ENCODE measurements around the gene NCKAP5.

NCKAP5 gene

GRCh38 chr2:133378928-133379549, 189.2 kb downstream of the NCKAP5 start:
- no peak for DNase-seq (ENCODE audit: low read depth)

DNA sequence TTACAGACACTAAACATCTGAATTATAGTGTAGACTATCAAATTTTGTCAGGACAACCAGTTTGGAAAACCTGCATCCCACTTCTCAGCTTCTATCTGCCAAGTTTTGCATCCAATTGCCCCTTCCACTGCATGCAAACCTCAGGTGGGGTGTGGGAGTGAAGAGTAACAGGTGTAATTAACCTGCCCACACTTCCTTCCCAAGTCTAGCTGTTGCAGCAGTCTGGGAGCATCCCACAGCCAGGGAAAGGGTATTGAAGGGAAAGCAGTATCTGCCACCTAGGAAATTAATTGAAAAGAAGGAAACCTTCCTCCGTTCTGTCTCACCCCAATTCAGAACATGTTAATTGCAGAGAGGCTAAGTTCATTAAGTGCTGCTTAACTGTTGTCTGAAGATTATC, 189.9 kb downstream of the NCKAP5 start:
- no peak for DNase-seq (ENCODE audit: low read depth)

DNA sequence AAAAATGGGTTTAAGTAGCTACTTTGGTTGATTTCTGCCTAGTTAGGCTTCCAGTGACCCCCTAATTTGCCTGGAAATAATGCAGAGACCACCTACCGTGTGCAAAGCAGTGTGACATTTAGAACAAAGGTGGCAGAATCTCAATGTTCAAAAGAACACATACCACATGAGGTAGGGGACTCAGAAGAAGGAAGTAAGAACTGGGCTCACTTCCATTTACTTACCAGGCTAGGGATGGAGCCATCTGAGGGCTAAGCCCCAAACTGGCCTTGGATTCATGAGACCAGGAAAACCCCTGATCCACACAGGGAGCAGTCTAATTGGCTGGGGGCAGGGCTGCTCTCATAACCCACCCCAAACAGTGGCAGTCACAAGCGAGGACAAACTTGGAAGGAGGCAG, 190.7 kb downstream of the NCKAP5 start:
- no peak for DNase-seq (ENCODE audit: low read depth)

GRCh38 chr2:133377021-133377481, 191.2 kb downstream of the NCKAP5 start:
- no peak for DNase-seq (ENCODE audit: low read depth)

DNA sequence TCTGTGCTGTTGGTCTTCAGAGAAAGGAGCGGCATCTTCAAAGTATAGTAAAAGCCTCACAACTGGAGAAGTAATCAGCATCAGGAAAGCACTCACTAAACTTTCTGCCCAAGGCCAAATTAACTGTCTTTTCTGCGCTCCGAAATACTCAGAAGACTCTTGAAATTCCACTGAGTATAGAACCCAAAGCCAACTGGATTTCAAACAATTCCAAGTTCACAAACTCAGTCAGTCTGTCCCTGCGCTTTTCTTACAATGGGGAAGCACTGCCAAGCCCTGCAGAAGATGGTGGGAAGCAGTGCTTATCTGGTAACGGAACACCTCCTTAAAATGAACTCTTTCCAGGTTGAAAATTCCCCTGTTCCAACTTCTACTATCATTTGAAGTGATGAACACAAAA, 193.5 kb downstream of the NCKAP5 start:
- no peak for DNase-seq (ENCODE audit: low read depth)

DNA sequence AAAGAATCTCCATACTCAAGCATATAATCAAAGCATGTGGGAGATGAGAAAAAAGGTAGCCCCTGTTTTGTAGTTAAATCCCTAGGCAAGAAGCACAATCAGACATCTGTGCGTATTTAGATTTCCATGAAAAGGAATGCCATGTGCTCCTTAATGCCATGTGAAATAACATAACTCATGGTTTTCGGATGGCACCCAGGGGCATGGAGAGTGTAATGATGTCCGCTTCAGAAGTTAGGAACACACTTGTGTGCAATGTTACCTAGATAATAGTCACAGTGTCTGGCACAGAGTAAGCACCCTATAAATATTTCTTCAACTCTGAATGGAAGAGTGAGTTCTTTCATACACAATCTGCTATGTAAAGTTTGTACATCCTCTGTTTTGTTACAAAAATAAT, 197.0 kb downstream of the NCKAP5 start:
- DNase-seq (ENCODE audit: low read depth), result no peak

- no peak for DNase-seq (ENCODE audit: low read depth)
Measured at GRCh38 chr2:133369901-133370658, 198.2 kb downstream of the NCKAP5 start.

DNA sequence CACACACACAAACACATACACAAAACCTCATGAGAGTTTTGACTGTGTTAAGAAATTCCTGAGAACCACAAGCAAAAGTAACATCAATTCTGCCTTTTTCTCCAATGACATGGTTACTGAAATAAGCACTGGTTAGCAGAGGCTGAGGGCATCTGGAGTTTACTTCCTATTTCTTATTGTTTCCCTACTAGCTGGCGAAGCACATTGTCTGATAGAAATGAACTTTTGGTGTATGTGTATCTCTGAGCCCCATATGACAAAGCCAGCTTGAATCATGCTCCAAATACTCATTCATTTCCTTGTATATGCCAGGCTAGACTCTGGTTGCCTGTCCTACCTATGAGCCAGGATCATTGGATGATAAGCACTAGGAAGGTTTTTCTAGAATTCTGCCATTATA, 203.1 kb downstream of the NCKAP5 start:
- DNase-seq (ENCODE audit: low read depth), result no peak

DNA sequence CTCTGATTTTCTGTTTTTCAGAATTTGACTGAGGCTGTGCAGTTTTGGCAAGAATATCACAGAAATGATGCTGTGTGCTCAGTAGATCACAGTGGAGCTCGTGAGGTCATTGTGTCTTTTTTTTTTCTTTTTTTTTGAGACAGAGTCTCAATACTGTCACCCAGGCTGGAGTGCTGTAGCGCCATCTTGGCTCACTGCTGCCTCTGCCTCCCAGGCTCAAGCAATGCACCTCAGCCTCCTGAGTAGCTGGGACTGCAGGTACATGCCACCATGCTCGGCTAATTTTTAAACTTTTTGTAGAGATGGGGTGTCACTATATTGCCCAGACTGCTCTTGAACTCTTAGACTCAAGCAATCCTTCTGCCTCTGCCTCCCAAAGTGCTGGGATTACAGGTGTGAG, 203.6 kb downstream of the NCKAP5 start:
- DNase-seq (ENCODE audit: low read depth), result no peak

DNA sequence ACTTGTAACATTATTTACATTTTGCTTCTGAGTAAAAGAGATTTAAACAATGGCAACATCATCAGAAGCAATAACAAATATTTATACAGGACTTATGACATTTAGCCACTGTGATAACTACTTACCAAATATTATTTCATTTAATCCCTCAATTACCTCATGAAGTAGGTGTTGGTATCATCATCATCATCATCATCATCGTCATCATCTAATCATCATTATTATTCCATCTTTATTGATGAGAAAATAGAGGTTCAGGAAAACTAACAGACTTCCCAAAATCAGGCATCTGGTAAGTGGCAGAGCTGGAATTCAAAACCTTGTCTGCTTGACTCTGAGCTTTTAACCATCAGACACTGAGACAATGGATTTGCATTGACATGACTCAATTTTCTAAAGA, 204.4 kb downstream of the NCKAP5 start:
- DNase-seq (ENCODE audit: low read depth), result no peak

DNA sequence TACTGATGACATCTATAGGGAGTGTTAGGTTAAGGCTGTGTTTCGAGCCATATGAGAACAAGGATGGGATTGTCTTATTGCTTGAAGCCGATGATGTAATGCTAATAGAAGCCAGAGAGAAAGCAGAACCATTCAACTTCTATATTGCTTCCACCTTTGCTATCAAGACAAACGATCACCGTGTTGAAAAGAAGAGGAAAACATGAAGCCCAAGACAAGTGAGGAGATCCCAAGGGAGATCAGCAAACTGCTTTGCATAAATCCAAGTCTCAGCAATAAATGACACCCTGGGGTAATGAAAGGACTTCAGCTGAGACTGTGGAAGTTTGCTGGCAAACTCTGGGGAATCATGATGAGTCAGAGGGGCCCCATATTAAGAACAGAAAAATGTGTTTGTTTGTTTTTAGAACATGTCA, 206.2 kb downstream of the NCKAP5 start:
- no peak for DNase-seq (ENCODE audit: low read depth)

- DNase-seq (ENCODE audit: low read depth), result no peak
Measured at GRCh38 chr2:133360882-133361281, 207.4 kb downstream of the NCKAP5 start.

DNA sequence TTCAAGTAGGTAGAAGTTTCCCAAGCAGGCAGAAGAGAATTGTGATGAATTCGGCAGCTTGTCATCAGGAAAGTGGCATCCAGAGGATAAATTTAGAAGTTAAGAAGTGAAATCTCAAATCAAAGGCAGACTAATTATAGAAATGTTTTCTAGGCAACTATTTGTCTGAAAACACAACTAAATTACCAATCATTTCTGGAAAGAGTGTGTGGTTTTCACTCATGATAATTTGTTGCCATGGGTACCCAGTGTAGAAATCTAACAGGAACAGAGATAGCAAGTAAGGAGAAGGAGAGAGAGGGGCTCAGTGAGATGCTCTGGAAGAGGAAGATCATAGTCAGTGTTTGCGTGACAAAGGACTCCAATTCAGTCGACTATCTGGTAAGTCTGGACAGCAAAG, 208.1 kb downstream of the NCKAP5 start:
- DNase-seq (ENCODE audit: low read depth), result no peak

- no peak for DNase-seq (ENCODE audit: low read depth)
Measured at GRCh38 chr2:133352719-133353118, 215.5 kb downstream of the NCKAP5 start.

DNA sequence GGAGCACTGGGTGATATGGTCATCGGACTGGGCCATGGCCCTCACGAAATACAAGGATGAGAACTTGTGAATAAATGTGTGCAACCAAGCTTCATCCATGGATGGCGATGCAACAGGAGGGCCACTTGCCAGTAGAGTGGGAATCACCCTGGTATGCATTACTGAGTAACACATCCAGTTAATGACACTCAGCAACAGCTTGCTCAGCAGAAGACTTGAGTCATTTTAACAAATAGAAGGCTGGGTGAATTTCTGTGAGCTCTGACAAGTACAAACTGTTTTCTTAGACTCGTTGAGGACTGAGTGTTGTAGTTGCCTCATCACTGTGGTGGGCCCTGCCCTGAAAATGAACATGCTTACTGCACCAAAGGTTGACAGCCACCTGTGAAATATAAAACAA, 221.6 kb downstream of the NCKAP5 start:
- DNase-seq (ENCODE audit: low read depth), result no peak

DNA sequence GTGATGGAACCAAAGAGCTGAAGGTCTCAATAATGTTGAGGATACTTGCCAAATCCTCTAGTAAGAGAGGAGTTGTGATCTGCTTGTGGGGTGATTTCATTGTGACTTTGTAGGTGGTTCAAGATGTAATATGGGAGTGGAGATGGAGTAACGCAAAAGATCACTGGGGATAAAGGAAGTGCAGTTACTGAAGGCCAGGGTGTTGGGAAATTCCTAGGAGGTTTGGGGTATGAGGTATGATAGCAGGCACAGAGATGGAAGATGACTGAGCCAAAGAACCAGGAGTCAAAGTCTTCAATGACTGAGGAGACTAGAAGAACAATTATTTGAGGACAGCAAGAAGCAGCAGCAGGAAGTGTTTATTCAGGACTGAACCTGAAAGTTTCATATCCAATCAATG, 222.6 kb downstream of the NCKAP5 start:
- DNase-seq (ENCODE audit: low read depth), result no peak

DNA sequence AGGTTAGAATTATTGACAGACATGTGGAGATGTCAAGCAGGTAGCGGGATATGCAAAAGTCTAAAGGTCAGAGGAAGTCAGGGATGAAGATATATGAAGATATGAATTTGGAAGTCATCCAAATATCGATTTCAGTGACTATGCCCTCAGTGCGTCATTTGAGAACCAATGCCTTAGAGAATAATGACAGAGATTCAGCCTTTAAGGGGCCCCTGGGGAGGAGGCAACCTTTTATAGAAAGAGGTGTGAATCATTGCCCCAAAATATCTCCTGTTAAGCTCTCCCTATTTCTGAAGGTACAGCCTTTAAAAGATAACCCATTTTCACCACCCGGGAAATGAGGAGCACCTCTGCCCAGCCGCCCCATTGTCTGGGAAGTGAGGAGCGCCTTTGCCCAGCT, 223.4 kb downstream of the NCKAP5 start:
- DNase-seq (ENCODE audit: low read depth), result no peak

DNA sequence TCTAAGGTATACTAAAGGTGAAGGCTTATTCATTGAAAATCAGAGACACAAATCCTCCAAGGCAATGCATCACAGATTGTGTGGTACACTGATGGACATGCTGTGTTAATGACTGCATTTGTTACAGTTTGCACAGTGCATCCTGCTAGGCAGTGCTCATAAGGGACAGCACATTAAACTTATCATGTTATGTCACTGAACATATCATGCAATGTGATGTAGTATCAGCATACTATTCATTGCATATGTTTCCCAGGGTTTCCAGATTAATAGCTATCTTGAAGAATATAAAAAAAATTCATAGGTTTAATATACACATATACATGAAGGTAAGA, 225.3 kb downstream of the NCKAP5 start:
- DNase-seq (ENCODE audit: low read depth), result no peak

GRCh38 chr2:133342286-133343017, 225.8 kb downstream of the NCKAP5 start:
- DNase-seq (ENCODE audit: low read depth), result no peak

DNA sequence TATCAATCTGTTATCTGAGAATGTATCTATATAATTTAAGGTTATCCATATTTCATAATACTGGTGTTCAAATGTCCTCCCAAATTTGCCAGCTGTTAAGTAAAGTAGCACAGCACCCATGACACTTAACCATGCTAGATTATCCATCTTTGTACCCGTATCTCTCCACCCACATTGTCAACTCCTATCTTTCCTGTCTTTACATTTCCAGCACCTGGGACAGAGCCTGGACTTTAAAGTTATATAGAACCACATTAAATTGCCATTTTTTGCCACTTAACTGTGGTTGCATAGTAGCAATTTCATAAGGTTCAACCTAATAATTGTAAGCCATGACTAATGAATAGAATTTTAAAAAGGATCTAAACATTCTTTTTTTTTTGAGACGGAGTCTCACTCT, 226.7 kb downstream of the NCKAP5 start:
- DNase-seq (ENCODE audit: low read depth), result no peak

GRCh38 chr2:133338224-133338623, 230.0 kb downstream of the NCKAP5 start:
- DNase-seq (ENCODE audit: low read depth), result no peak

GRCh38 chr2:133334923-133335322, 233.3 kb downstream of the NCKAP5 start:
- DNase-seq (ENCODE audit: low read depth), result no peak

GRCh38 chr2:133333181-133333580, 235.1 kb downstream of the NCKAP5 start:
- no peak for DNase-seq (ENCODE audit: low read depth)

Measured in activated T-helper 1 cell treated with Interleukin-2 at 50 U/mL for 16 hours (primary cell).